Hepatocyte (in vitro differentiated cells): ENCODE data around the gene KRTDAP. TPM values are rescaled to one million over a fixed set of nuclear protein-coding genes. Genes with fewer than 3 reads are reported as not detected.

Source experiments
- DNase-seq: peaks from one replicate; pipeline ENCODE4 v3.0.0-alpha.2; 2016; ENCODE audit warnings: low spot score
- H2AFZ ChIP-seq: fragments of 200-600 bp; sonication (generic); 2 replicates; pipeline ENCODE4 v1.6.0; 2016; ENCODE audit warnings: antibody characterized with exemption, mild to moderate bottlenecking
- H3K27ac ChIP-seq: fragments of 200-600 bp; sonication (generic); 2 replicates; pipeline ENCODE4 v1.5.1; 2016; ENCODE audit warnings: mild to moderate bottlenecking
- H3K27me3 ChIP-seq: fragments of 200-600 bp; sonication (generic); 2 replicates; pipeline ENCODE4 v1.6.1; 2016
- H3K36me3 ChIP-seq: fragments of 200-600 bp; sonication (generic); replicated peaks from 2 replicates; pipeline ENCODE4 v1.5.1; 2016; ENCODE audit warnings: low read depth; ENCODE audit not compliant: insufficient read depth
- H3K4me1 ChIP-seq: fragments of 200-600 bp; sonication (generic); 2 replicates; pipeline ENCODE4 v1.5.1; 2016; ENCODE audit warnings: mild to moderate bottlenecking, moderate library complexity; ENCODE audit not compliant: insufficient read depth
- H3K4me2 ChIP-seq: fragments of 200-600 bp; sonication (generic); 2 replicates; pipeline ENCODE4 v1.6.0; 2016
- H3K4me3 ChIP-seq: fragments of 200-600 bp; sonication (generic); 2 replicates; pipeline ENCODE4 v1.5.1; 2016; ENCODE audit warnings: mild to moderate bottlenecking
- H3K79me2 ChIP-seq: fragments of 200-600 bp; sonication (generic); 2 replicates; pipeline ENCODE4 v1.6.0; 2017; ENCODE audit warnings: mild to moderate bottlenecking
- H3K9me2 ChIP-seq: fragments of 200-600 bp; sonication (generic); replicated peaks from 2 replicates; pipeline ENCODE4 v1.6.0; 2017; ENCODE audit warnings: mild to moderate bottlenecking; ENCODE audit not compliant: insufficient read depth
- H3K9me3 ChIP-seq: fragments of 200-600 bp; sonication (generic); 2 replicates; pipeline ENCODE4 v1.5.1; 2016; ENCODE audit warnings: low read depth, mild to moderate bottlenecking
- H4K20me1 ChIP-seq: fragments of 200-600 bp; sonication (generic); 2 replicates; pipeline ENCODE4 v1.6.0; 2016; ENCODE audit warnings: mild to moderate bottlenecking; ENCODE audit not compliant: insufficient read depth, poor library complexity, severe bottlenecking
- CTCF ChIP-seq: fragments of 200-600 bp; sonication (generic); IDR thresholded peaks from 2 replicates; pipeline ENCODE4 v1.5.1; 2016; ENCODE audit warnings: antibody characterized with exemption, mild to moderate bottlenecking; ENCODE audit not compliant: poor library complexity
- EZH2 ChIP-seq: fragments of 200-600 bp; sonication (generic); IDR thresholded peaks from 2 replicates; pipeline ENCODE4 v1.6.1; 2016; ENCODE audit warnings: antibody characterized with exemption, mild to moderate bottlenecking, borderline replicate concordance
- EZH2phosphoT487 ChIP-seq: fragments of 200-600 bp; sonication (generic); IDR thresholded peaks from one replicate; pipeline ENCODE4 v1.6.1; 2018; ENCODE audit warnings: antibody characterized with exemption, mild to moderate bottlenecking, low read depth, moderate library complexity; ENCODE audit not compliant: unreplicated experiment, severe bottlenecking
- WGBS: methylation state at CpG from one replicate; pipeline ENCODE4 v1.1.6; 2016; ENCODE audit warnings: low lambda C conversion rate; ENCODE audit errors: missing lambda C conversion rate; 5-methylcytosine and 5-hydroxymethylcytosine counted together
- polyA plus RNA-seq: library from polyadenylated mRNA; unstranded; fragments of >200 nt; fragmentation: Nextera tagmentation; extraction: Ambion mirVana; gene quantifications from 2 replicates; pipeline ENCODE4 v1.2.1, GENCODE V29; 2016
- total RNA-seq: library from RNA; depleted of rRNA; stranded (reverse); fragments of >200 nt; gene quantifications from 2 replicates; pipeline ENCODE4 v1.2.3, GENCODE V29; 2014

The KRTDAP gene
- total and polyA plus RNA-seq, 2 experiments from 2014 or later = 0.97 to 1.6 TPM

DNA sequence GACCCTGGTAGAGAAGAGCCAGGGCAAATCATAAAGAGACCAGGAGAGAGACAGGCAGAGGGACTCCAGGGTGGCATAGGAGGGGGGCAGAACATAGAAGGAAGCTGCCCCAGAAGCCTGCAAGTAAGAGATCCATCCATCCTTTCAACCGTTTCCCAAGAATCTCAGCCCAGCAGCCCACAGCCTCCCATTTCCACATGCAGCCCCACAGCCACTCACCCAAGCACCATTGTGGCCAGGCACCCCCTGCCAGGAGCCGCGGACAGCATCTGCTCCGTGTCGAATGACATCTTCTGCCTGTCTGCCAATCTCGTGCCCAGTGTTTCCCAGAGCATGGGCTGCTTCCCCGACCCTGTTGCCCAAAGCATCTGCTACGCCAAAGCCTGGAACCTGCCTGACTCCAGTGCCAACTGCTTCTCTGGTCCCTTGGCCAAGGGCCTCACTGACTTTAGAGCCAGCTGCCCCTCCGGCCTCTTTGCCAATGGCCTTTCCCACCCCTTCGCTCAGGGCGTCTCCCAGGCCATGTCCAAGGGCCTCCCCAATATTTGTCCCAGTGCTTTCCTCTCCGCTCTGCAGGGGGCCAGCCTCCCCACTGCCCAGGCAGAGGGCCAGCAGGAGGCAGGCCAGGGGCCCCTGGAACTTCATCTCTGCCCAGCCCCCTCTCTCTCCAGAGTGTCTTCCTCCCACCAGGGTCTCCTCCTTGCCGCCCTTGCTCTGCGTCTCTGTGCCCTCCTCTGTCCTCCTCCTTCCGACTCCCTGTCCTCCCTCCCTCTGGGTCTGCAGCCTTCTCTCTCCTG is 22.8 kb upstream of the KRTDAP start:
- Histone ChIP-seq H2AFZ (no peak overlapping the region), H3K4me2 (no peak overlapping the region), H3K79me2 (peaks cover 6% of the 10 kb centered on the region), H3K9me3 (no peaks in the 10 kb centered on the region), H3K9me2 (no peaks in the 10 kb centered on the region), H4K20me1 (no peaks in the 10 kb centered on the region), H3K4me3 (no peak overlapping the region), H3K4me1 (peaks cover 3% of the 10 kb centered on the region), H3K27ac (no peak overlapping the region), H3K36me3 (no peaks in the 10 kb centered on the region), H3K27me3 (no peaks in the 10 kb centered on the region)
- no peak for DNase-seq
- WGBS = 90% methylated on average over 15 of the region's 15 CpGs
- TF ChIP-seq CTCF = no peak
- TF ChIP-seq EZH2phosphoT487 = no peak
- TF ChIP-seq EZH2 = no peak

DNA sequence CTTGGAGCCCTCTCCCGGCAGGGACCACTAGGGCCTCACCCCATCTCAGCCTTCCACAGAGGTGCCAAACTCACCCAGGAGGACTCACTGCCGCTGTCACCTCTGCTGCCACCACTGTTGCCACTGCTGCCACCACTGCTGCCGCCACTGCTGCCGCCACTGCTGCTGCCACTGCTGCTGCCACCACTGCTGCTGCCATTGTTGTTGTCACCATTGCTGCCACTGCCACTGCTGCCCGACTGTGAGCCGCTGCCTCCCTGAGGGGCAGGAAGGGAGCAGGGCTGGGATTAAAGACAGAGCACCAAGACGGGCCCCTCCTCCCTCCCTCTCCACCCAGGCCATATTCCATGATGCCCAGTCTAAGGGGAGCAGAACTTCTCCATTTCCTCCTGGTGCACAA is 21.1 kb upstream of the KRTDAP start:
- Histone ChIP-seq H3K9me3 (no peaks in the 10 kb centered on the region), H2AFZ (no peak overlapping the region), H3K4me3 (no peak overlapping the region), H4K20me1 (no peaks in the 10 kb centered on the region), H3K79me2 (peaks cover 6% of the 10 kb centered on the region), H3K4me2 (no peak overlapping the region), H3K4me1 (peaks cover 3% of the 10 kb centered on the region), H3K9me2 (no peaks in the 10 kb centered on the region), H3K27me3 (no peaks in the 10 kb centered on the region), H3K36me3 (no peaks in the 10 kb centered on the region), H3K27ac (no peak overlapping the region)
- TF ChIP-seq EZH2phosphoT487 (no peak), CTCF (no peak), EZH2 (no peak)
- WGBS = 82% methylated on average over 7 of the region's 7 CpGs
- DNase-seq = no peak

- Histone ChIP-seq H3K36me3 (no peaks in the 10 kb centered on the region), H3K4me2 (peak overlapping the region; percentile 80), H3K9me2 (no peaks in the 10 kb centered on the region), H3K27me3 (no peaks in the 10 kb centered on the region), H2AFZ (no peak overlapping the region), H3K4me1 (peaks cover 3% of the 10 kb centered on the region), H3K4me3 (no peak overlapping the region), H4K20me1 (no peaks in the 10 kb centered on the region), H3K9me3 (no peaks in the 10 kb centered on the region), H3K27ac (no peak overlapping the region), H3K79me2 (peaks cover 6% of the 10 kb centered on the region)
- no peak for DNase-seq
- TF ChIP-seq EZH2phosphoT487 (no peak), CTCF (no peak), EZH2 (no peak)
- 31% methylated on average over 15 of the region's 15 CpGs for WGBS
These were observed 20.3 kb upstream of the KRTDAP start for GRCh38 chr19:35510626-35510964.
